ENCODE data around the gene TLDC2.
"Not testable (repeated sequence)": the region's sequence is repeated elsewhere in the genome, so short reads cannot be mapped to it uniquely, and the experiment has no call there.

The TLDC2 gene

DNA sequence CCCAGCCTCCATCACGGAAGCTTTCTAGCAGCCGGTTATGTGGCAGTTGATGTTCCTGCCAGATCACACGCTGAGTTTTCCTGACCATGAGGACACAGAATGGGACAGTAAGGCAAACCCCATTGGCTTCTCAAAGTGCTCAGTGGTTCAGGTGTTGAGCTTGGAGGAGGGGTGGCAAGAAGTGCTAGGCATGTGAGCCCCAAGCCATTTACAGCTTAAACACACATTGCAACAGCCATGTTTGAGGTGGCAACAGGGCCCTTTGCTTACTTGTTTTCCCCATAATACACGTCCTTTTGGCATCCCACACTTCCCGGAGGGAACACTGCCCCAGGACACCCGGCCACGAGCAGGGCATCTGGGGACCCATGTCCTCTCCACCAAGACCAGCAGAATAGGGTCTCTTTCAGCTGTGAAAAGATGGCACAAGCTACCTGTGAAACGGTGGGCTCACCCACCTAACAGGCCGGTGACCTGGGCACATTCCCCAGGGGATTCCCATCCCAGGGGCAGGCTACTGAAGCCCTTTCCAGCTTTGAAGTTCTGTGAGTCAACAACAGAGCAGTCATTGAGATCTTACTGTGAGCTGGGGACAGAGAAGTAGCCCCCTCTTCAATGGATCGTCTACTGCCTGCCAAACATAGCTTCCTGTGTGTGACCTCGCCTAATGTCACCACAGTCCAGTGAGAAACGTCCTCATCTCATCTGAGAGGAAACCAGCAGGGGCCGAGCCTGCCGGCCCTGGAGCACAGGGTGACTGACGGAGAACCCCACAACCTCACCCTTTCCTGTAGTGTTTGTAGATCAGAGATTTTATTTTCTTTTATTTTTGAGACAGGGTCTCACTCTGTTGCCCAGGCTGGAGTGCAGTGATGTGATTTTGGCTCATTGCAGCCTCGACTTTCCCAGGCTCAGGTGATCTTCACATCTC, 4.0 kb upstream of the TLDC2 start:
- DNase-seq (ENCODE audit: low read depth) = no peak

DNA sequence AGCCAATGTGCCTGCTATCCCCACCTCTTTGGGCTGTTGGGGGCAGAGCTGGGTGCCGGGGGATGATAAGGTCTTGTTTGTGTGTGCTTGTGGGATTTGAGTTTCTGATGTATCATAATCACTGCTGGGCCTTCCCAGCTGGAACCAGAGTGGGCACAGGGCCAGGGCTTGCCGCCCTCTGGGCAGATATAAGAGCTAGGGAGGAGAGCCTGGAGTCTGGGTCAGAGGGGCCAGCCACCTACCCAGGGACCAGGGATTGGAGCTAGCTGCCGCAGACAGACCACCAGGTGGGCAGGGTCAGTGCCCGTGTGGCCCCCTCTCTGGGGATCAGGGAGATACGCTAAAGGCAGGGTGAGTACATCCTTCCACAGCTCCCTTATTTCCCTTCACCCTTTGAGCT, 3.1 kb upstream of the TLDC2 start:
- DNase-seq (ENCODE audit: low read depth) = no peak

DNA sequence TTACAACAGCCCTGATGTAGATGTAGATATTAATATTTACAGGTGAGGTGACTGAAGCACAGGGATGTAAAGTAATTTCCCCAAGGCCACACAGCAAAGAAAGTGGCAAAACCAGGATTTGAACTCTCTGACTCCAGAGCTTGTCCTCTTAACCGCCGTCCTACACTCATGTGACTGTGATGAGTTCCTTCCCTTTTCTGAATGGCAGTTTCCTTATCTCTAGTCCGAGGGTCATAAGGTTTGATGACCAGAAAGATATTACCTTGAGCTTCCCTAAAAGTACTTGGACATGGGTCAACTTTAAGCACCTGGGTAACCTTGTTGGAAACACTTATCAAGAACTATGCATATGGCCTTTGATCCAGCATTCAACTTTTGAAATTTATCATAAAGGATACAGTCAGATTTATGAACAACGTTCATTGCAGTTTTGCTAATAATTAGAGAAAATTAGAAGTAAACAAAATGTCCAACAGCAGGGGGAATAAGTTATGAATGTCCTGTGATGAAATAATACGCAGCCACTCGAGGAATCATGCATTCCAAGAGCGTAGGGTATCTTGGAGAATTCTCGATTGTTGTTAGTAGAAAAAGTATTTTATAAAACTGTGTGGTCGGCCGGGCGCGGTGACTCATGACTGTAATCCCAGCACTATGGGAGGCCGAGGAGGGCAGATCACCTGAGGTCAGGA, 2.3 kb upstream of the TLDC2 start:
- no peak for DNase-seq (ENCODE audit: low read depth)

DNA sequence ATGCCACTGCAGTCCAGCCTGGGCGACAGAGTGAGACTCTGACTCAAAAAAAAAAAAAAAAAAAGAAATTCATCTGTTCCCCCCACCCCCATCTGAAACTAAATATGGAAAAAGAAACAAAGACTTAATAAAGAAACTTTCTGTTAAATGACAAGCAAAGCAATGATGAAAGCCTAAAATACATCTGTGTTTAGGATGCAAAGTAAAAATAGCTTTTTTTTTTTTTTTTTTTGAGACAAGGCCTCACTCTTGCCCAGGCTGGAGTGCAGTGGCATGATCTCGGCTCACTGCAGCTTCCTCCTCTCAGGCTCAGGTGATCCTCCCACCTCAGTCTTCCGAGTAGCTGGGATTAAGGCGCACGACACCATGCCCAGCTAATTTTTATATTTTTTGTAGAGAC, 845 bp upstream of the TLDC2 start:
- not testable (repeated sequence) for DNase-seq (ENCODE audit: low read depth)

DNA sequence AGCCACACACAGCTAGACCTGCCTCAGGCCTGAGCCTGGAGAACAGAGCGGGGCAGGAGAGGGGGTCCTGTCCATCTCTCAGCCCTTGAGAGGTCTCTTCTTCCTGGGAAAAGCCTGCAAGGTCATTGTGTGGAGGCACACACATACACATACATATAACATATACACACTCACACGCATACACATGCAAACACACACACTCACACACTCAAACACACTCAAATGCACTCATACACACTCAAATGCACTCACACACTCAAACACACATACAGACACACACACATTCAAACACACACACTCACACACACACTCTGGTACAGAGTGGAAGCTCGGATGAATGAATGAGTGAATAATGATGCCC, 515 bp downstream of the TLDC2 start:
- DNase-seq (ENCODE audit: low read depth) = no peak

DNA sequence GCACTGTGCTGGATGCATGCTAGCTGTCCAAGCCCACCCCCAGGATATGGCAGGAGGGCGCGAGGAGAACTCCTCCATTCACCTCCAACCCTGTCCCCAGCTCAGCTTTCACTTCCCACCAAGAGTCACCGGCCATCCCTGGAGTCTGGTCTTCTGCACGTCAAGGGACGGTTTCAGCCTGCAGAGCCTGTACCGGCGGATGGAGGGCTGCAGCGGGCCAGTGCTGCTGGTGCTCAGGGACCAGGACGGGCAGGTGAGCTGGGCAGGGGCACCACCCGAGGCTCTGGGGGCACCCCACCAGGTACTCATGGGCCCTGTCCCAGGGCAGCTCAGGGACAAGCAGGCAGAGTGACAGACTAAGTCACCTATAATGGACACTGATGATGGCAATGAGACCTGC, 3.0 kb downstream of the TLDC2 start:
- no peak for DNase-seq (ENCODE audit: low read depth)

DNA sequence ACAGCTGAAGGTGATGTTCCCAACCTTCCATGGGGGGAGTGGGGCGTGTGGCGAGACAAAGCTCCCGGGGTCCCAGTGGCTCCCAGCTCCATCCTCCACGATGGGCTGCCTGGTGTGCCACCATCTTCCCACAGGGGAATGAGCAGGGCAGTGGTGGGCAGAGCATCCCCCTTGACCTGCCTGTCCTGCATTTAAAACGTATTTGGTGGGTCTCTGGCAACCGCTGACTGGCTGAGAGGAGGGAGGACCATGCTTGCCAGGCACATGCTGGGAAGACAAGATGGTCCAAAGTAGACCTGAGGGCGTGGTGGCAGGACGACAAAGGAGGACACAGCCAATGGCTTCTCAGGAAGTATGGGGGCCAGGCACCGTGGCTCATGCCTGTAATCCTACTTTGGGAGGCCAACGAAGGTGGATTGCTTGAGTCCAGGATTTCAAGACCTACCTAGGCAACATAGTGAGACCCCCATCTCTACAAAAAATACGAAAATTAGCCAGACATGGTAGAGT, 4.9 kb downstream of the TLDC2 start:
- no peak for DNase-seq (ENCODE audit: low read depth)

DNA sequence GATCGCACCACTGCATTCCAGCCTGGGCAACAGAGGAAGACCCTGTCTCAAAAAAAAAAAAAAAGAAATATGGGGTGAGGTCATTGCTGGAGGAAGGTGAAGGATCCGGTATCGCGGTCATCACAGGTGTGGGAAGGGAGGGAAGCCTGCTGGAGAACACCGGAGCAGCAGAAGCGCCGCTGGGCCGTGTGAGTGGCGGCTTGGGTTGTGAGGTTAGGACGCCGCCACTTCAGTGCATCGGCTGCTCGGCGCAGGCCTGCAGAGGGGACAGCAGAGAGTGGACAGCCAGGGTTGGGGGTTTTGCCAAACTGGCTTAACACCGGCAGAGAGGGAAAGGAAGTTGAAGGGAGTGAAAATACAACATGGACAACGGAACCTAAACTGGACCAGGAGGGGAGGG, 5.4 kb downstream of the TLDC2 start:
- no peak for DNase-seq (ENCODE audit: low read depth)

DNA sequence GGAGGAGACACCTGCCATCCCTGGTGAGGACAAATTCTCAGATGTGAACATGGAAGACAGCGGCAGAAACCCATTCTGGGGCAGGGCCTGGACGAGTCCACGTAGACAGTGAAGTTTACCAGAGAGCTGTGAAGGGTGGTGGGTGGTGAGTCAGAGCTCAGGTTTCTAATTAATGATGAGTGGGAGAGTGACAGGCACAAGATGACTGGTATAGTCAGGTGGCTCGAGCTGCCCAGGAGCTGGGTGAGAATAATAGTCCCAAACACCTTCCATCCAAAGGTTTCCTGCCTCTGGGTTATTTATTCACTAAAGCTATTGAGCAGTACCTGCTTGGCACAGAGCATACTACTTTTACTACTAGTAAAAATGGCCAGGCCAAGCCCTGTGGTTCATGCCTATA, 6.0 kb downstream of the TLDC2 start:
- no peak for DNase-seq (ENCODE audit: low read depth)

DNA sequence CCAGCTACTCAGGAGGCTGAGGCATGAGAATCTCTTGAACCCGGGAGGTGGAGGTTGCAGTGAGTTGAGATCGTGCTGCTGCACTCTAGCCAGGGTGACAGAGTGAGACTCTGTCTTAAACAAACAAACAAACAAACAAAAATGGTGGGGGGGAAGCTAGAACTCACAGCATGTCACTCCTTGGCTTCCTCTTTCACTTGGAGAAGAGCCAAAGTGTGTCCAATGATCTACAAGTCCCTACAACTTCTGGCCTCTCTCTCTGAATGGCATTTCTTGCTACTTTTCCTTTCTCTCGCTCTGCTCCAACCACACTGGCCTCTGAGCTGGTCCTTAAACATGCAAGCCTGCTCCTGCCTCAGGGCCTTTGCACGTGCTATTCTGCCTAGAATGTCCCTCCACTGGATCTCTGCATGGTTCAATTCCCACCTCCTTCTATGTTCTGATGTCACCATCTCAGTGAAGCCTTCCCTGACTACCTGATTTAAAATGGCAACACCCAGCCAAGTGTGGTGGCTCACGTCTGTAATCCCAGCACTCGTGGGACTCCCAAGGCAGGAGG, 8.1 kb downstream of the TLDC2 start:
- no peak for DNase-seq (ENCODE audit: low read depth)

DNA sequence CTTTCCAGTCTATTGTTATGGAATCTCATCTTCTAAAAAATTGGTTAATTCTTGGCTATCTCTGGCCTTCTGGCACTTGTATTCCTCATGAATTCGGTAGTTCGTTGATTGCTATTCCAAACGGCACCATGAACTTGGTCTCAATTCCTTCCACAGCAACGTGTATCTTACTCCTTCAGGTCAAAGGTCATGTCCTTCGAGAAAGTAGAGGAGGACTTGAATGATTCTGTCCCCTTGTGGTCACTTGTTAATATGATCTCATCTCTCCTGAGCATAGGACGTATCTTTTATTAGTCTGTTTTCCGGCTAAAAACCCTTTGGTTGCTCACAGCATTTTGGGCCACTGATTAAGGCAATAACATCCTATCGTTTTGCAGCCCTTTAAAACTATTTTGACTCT, 9.4 kb downstream of the TLDC2 start:
- no peak for DNase-seq (ENCODE audit: low read depth)

DNA sequence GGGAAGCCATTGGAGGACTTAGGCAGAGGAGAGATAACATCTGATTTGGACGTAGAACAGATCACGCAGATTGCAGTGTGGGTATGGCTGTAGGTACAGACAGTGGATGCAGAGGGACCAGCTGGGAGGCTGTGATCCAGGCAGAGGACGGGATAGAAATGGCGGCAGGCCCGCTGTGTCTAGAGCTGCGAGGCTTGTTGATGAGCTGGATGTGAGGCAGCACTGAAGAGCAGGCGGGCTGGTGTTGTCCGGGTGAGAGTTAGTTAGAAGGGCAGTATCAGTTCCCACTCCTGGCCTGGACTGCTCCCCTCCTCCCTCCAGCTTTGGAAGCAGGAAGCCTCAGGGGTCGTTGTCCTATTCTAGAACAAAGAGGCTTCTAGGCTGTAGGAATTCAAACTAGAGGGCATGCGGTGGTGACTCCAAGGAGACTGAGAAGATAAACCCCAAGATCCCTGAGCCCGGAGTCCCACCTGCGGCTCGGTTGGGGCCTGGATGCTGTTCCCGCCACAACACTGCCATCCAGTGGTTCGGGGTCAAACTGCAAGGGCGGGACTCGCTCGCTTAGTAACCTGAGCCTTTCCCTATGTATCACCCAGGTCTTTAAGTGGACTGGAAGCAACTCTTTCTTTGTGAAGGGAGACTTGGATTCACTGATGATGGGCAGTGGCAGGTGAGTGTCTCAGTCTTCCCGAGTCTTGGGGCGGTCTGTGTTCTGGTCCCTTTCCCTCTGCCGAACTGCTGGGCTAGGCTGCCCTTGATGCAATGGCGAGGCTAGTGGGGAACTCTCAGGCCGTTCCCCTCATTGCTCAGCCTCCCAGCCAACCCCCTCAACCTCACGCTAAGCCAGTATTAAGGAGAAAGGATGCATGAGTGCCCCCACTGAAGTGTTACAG, 11.2 kb downstream of the TLDC2 start:
- DNase-seq (ENCODE audit: low read depth) = peak; percentile 70

DNA sequence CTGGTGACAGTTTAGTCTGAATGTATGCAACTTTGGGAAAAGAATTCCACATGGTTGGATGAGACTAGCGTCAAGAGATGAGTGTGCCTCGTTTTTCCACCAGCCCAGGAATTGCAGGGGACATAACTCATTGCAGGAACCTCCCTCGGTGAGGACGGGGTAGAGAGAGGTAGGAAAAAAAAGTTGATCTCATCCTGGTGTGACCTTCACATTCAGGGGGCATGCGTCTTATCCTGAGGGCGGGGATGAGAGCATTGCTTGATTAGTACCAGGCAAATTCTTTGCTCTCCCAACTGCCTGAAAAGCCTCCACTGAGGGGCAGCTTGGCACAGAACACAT, 11.8 kb downstream of the TLDC2 start:
- no peak for DNase-seq (ENCODE audit: low read depth)

DNA sequence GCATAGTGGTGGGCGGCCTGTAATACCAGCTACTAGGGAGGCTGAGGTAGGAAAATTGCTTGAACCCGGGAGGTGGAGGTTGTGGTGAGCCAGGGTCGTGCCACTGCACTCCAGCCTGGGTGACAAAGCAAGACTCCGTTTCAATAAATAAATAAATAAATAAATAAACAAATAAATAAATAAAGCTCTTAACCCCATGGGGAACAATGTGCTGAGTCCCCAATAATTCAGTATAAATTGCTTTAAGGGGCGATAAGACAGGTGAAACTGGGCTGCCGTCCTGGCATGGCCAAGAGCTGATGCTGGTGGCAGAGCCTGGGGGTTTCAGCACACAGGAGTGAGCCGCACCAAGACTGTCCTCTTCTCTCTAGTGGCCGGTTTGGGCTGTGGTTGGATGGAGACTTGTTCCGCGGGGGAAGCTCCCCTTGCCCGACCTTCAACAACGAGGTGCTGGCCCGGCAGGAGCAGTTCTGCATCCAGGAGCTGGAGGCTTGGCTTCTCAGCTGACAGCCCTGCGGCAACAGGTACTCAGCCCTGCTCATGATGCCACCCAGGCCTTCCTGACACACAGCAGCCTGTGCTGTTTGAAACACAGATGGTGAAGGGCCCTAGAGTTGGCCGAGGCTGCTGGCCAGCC, 13.1 kb downstream of the TLDC2 start:
- no peak for DNase-seq (ENCODE audit: low read depth)

DNA sequence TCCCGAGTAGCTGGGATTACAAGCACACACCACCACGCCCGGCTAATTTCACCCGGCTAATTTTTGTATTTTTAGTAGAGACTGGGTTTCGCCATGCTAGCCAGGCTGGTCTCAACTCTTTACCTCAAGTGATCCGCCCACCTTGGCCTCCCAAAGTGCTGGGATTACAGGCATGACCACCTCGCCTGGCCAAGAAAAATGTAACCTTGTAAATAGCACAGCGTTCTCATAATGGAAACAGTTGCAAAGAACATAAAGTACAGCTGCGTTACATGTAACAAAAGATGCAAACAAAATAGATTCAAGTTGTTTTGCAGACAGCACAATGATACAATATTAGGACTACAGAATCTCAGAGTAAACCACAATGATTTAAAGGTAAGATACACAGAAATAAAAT, 14.6 kb downstream of the TLDC2 start:
- DNase-seq (ENCODE audit: low read depth) = no peak

DNA sequence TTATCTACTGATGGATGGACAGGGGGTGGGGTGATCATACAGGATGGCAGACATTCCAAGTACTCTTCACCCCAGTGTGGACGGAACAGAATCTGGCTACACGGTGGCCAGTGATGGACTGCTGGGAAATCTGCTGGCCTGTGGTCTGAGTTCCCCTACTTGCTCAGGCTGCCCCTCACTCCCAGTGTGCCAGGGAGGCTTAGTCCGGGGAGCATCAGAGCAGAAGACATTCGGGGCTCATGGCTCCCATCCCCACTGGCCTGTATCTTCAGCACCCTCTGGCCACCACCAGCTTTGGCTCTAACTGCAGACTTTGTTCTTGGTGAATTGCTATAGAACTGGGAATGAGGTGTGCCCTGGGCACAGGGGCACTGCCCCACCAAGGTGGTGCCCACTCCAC, 15.3 kb downstream of the TLDC2 start:
- no peak for DNase-seq (ENCODE audit: low read depth)

DNA sequence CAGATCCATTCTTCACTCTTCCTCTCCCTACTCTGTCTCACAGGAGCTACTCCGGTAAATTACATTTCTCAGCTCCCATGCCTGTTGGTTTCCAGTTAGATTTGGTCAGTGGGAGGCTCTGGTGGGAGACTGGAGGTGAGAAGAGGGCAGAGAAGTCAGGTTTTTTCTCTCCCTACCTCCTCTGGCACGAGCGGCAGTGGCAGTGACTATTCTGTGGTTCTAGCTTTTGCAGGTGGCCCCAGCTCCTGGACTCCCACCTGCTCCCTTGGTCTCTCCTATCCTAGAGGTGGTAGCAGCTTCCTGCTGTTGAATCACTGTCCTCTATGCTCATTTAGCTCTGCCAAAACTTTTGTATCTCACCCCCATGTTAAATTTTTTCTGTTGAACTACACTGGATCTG, 17.9 kb downstream of the TLDC2 start:
- no peak for DNase-seq (ENCODE audit: low read depth)

DNA sequence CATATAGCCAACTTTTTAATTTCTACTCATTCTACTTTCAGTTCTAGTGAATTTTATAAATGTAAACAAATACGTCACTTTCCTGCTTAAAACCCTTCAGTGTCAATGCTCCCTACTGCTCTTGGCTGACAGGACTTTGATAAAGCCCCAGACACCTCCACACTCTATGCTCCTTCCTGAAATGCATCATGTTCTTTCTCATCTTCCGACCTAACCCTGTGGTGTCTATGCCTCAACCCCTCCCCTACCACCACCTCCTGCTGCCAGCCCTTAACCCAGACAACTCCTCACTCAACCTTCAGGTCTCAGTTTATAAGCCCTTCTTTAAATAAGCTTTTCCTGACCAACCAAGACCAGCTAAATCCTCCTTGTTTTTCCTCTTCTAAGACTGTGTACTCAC, 19.1 kb downstream of the TLDC2 start:
- no peak for DNase-seq (ENCODE audit: low read depth)

DNA sequence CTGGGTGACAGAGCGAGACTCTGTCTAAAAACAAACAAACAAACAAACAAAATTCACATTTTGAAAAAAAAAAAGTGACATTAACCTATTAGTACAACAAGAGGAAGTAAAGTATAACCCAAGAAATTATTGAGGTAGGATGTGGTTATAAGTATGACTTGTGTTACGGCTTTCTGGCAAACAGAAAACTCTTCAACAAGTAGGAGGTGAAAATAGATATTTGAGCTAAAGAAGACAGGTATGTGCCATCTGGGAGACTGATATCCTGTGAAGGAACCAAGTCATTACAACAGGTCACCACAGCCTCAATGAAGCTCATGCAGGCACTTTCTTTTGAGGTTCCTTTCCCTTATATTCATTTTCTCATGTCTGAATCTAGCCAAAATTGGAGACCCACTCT, 28.8 kb downstream of the TLDC2 start:
- DNase-seq (ENCODE audit: low read depth) = no peak

DNA sequence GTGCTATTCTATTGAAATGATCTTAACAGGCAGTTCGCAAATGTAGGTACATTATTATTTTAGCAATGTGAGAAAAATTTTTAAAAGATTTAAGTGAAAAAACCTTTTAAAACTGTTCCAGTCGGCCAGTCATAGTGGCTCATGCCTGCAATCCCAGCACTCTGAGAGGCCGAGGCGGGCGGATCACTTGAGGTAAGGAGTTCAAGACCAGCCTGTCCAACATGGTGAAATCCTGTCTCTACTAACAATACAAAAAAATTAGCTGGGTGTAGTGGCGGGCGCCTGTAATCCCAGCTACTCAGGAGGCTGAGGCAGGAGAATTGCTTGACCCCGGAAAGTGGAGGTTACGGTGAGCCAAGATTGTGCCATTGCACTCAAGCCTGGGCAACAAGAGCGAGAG, 29.6 kb downstream of the TLDC2 start:
- DNase-seq (ENCODE audit: low read depth) = not testable (repeated sequence)

DNA sequence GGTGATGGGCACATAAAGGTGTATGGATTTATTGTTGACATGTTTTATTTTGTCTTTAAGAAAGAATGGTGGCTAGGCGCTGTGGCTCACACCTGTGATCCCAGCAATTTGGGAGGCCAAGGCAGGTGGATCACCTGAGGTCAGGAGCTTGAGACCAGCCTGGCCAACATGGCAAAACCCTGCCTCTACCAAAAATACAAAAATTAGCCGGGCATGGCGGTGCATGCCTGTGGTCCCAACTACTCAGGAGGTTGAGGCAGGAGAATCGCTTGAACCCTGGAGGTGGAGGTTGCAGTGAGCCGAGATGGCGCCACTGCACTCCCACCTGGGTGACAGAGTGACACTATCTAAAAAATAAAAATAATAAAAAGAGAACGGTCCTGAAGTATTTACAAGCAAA, 30.1 kb downstream of the TLDC2 start:
- DNase-seq (ENCODE audit: low read depth) = not testable (repeated sequence)

DNA sequence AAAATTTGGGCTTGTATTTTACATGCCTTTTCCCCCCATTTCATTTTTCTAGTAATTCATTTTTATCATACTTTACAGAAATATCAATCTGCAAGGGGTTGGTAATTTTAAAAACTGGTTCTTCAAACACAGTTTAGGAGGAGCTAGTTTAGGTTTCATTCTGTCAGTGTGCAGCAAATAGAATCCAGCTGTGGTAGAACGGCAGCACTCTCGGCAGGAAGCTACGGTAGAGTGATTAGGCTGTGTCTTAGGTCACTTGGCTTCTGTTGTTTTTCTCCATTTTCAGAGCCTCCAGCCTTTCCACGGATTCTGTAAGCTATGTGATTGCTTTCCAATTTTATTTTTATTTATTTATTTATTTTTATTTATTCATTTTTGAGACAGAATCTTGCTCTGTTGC, 32.7 kb downstream of the TLDC2 start:
- no peak for DNase-seq (ENCODE audit: low read depth)

Measured in activated gamma-delta T cell treated with anti-CD3 and anti-CD28 coated beads, Interleukin-2, amount 50 U/mL, for 16 hours (primary cell).